LoVo (cell line): ENCODE results near the gene SCRT2.
"Not testable (repeated sequence)": the region's sequence is repeated elsewhere in the genome, so short reads cannot be mapped to it uniquely, and the experiment has no call there.

Experiments
- DNase-seq: peaks from one replicate; pipeline ENCODE4 v3.0.0-alpha.2; 2016; ENCODE audit warnings: low spot score

SCRT2 gene

GRCh38 chr20:675453-676314 is at the start of gene SCRT2:
SCRT2 (minus strand) TSS chr20:675802; CDS start chr20:675601, 201 bp downstream.
- DNase-seq, result peak; percentile 70

- not testable (repeated sequence) for DNase-seq
Measured at GRCh38 chr20:724797-725196, 49.2 kb upstream of the SCRT2 start.

- no peak for DNase-seq
Measured at GRCh38 chr20:723756-724155, 48.2 kb upstream of the SCRT2 start.

GRCh38 chr20:722822-723644 is 47.4 kb upstream of the SCRT2 start:
- no peak for DNase-seq

- DNase-seq, result no peak
Measured at GRCh38 chr20:721876-722275, 46.3 kb upstream of the SCRT2 start.

- no peak for DNase-seq
Measured at GRCh38 chr20:719816-720215, 44.2 kb upstream of the SCRT2 start.

GRCh38 chr20:719068-719467 is 43.5 kb upstream of the SCRT2 start:
- DNase-seq, result no peak

- no peak for DNase-seq
Measured at GRCh38 chr20:717832-718231, 42.2 kb upstream of the SCRT2 start.

GRCh38 chr20:717271-717670 is 41.7 kb upstream of the SCRT2 start:
- no peak for DNase-seq

DNA sequence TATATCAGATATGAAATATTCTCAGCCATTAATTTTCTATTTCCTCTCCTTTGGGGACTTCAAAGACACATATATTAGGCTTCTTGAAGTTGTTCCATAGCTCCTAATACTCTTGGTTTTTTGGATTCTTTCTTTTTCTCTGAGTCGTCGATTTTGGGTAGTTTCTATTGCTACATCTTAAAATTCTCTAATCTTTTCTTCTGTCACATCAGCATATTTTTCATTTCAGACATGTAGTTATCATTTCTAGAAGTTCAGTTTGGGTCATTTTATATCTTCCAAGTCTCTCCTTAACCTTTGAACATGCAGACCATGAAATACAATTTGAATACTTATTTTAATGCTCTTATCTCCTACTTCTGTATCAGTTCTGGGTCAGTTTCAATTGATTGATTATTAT is 38.9 kb upstream of the SCRT2 start:
- DNase-seq, result no peak

DNA sequence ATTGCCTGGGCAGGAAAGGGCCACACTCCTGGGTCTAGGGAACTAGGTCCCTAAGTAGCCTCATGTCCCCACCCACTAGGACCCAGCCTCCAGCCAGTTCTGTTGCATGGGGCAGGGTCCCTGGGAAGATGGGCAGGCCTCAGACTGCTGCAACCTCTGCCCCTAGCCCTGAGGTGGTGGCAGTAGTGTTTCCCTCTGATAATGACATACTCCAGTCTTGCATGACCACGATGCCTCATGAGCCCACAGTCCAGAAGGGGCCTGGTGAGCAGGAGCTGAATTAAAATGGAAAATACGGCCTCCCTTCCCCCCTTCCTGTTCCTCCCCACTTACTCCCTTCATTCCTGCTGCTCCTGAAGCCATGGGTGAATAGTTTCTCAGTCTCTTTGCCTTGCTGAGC is 36.0 kb upstream of the SCRT2 start:
- DNase-seq, result no peak

- DNase-seq, result no peak
Measured at GRCh38 chr20:710780-711450, 35.3 kb upstream of the SCRT2 start.

DNA sequence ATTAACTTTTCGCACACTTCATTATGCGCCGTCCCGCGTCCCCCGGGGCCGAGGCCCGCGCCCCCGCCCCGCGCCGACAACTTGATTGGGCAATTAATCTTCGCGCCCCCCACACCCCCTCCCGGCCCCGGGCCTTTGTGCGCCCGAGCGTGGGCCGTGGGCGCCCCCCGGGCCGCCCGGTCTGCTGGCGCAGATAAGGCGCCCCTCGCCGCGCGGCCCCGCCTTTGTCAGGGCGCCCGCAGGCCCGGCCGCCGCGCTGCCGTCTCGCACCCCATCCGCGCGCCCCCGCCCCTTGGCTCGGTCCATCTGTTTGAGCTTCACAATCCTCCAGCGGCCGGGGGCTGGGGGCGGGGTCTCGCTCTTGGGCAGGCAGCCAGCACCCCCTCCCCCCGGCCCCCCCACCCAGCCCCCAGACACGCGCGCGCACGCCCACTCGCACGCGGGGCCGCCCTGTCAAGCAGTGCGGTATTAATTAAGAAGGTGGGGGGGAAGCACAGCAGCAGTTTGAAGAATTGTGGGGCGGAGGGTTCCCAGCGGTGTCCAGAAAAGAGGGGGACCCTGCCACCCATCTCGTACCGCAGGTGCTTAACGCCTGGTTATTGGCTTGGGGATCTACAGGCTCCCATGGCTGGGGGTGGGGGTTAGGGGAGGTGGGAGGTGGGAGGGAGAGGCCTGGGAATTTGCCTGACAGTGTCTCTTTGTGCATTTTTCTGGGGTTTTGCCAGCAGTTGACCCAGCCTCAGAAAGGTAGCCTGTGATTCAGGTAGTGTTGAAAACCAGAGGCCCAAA is 34.6 kb upstream of the SCRT2 start:
- no peak for DNase-seq

DNA sequence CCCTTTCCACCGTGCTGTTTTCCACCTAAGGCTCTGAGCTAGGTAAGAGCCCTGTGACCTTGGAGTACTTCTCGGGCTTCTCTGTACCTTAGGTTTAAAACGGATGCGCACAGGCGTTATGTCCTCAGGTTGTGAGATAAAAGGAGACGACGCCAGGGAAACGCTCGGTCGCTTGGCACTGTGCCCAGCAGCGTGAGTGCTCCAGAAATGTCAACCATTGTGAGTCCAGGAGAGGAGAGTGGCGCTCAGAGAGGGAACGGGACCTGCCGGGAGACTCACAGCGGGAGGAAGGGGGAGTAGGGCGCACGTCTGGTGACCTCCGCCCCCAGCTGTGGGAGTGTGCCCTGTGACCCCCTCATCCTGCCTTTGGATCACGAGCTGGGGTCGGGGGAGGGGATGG is 33.8 kb upstream of the SCRT2 start:
- no peak for DNase-seq

DNA sequence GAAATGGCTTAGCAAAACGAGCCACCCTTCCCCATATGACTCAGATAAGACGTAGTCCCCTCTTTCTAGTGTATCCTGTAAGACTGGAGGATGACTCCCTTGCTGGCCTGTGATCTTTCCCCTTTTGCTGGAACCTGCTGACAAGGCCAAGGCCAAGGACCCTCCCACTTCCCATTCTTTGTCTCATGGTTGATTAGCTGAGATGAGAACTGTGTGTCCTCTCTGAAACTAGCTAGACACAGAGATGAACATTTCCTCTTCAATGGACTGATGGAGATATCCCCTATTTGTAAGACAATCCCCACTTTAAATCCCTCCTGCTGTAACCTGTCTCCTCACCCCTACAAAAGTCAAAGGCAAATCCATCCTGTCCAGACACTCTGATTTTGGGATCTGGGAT is 33.4 kb upstream of the SCRT2 start:
- no peak for DNase-seq

GRCh38 chr20:707451-708110 is 32.0 kb upstream of the SCRT2 start:
- DNase-seq, result no peak

DNA sequence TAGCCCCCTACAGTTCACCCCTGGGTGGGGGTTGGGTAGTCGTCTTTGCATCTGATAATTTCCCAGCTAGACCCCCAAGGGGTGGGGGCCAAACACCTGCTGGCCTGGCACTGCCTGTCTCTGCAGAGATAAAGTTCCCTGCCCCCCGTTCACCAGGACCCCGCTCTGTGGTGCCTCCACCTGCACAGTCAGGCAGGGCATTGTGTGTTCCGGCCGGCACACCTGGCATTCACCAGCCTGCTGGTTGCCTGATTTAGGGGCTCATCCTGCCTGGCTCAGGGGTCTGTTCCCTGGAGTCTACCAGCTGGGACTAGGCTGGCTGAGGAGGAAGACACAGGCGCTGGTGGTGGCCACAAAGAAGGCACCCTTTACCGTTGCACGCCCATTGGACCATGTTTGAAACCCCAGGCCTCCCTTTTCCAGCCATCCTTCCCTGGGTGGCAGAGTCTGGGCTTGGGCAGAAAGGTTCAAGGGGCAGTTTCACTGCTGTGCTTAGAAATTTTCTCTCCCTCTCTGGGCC is 30.8 kb upstream of the SCRT2 start:
- no peak for DNase-seq

DNA sequence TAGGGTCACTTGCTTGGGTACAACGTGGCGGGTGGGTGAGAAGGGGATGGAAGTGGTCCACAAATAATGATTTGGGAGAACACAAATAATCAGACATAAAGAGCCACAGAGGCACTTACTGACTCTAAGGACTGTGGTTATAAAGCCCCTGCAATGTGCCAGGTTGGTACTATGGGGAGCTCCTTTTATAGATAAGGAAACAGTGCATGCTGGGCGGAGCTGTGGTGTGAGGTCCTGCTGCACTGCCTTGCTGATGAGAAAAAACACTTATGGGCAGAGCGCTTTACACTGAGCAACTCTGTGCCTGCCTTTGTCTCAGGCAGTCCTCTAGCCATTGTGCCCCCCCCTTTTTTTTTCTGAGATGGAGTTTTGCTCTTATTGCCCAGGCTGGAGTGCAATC is 29.1 kb upstream of the SCRT2 start:
- no peak for DNase-seq

DNA sequence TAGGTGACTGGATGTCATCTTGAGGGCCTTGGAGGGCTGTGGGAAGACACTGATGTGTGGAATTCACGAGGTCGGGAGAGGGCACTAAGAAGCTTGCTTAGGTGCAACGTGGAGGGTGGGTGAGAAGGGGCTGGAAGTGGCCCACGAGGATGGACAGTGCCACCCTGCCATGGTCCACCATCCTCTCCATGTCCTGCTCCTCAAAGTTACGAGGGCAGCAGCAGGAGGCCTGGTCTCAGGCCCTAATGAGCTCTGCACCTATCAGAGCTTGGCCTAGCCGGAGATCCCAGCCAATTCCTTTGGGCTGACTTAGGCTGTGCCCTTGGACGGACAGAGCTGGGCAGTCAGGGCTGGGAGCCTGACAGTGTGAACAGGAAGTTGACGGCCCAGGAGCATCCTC is 27.8 kb upstream of the SCRT2 start:
- DNase-seq, result no peak

DNA sequence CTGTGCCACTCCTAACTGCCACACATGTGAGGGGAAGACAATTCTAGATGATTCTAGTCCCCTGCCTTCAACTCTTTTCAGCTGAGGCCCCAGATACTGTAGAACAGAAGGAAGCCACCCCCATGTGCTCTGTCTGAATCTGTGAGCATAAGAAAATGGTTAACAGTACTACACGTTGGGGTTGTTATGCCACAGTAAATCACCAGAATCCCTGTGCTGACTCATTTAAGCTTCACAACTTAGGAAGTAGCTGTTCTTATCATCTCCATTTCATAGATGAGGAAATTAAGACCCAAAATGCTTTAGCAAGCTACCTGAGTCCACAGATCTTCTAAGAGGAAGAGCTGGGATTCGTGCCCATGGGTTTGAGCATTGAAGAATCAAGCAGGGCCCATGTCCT is 27.4 kb upstream of the SCRT2 start:
- no peak for DNase-seq
